Measurements from ENCODE around the gene GORAB. TPM values are rescaled to one million over a fixed set of nuclear protein-coding genes. Genes with fewer than 3 reads are reported as not detected.

GORAB gene
- total and polyA plus RNA-seq, 2 of the 4 experiments (the other 2 are of a cell fraction): 11.3 to 14.0 TPM

DNA sequence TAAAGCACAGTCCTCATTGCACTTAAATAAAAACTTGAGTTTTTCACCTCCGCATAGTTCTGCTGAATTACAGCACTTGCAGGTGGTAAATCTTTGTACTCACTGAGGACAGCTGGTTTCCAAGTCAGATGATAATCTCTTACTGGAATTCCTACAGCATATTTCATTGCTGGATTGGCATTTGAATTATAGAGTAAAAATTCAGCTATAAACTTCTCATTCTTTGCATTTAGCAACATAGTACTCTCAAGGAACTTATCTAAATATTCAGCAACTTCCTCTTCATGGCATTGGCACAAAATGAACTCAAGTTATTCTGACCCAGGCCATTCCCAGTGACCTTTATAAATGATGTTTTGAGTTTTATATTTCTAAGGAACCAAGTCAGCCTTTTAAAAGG is 23.4 kb downstream of the GORAB start:
- no peak overlapping the region for H4K8ac ChIP-seq (ENCODE audit: low read depth in 2 of 2, low read length in 2 of 2)
- H4K20me1 ChIP-seq (ENCODE audit: insufficient read depth, low read length): no peaks in the 10 kb centered on the region
- H3K56ac ChIP-seq (ENCODE audit: extremely low read depth, insufficient read depth, low read length): no peak overlapping the region
- no peak overlapping the region for H3K9ac ChIP-seq (ENCODE audit: low read depth, low read length)
- H3K18ac ChIP-seq (ENCODE audit: low read depth, low read length): no peak overlapping the region
- H2BK120ac ChIP-seq (ENCODE audit: low read depth, low read length): no peak overlapping the region
- no peak overlapping the region for H3K4me2 ChIP-seq (ENCODE audit: low read depth, low read length)
- peak overlapping the region; percentile 54; the same call in 1 of the 2 replicates for H3K27ac ChIP-seq (ENCODE audit: insufficient read depth, low read length)
- no CpG with 5 or more reads among the region's 1 CpG for WGBS, 2 experiments (ENCODE audit: extremely low coverage in 2 of 2, insufficient read length in 1 of 2)
- H3K23ac ChIP-seq (ENCODE audit: low read depth, low read length): no peak overlapping the region
- intact Hi-C loops (cut with micrococcal nuclease): no loop called here
- peaks cover 15% of the 10 kb centered on the region for H3K36me3 ChIP-seq (ENCODE audit: control insufficient read depth, insufficient read depth, low read length)
- ChIA-PET POLR2A (ENCODE audit: unreplicated experiment) (no interaction called here), CTCF (no interaction called here)
- DNase-seq (peak; percentile 28), ATAC-seq (ENCODE audit: low read depth) (peak; percentile 53)
- H4K5ac ChIP-seq (ENCODE audit: low read depth, low read length): peak overlapping the region; percentile 5; the same call in 1 of the 2 replicates
- no peak overlapping the region for H2BK20ac ChIP-seq (ENCODE audit: low read depth, low read length)
- H4K91ac ChIP-seq (ENCODE audit: insufficient read depth, low read depth, low read length): no peak overlapping the region
- dilution Hi-C loops (cut with HindIII; ENCODE audit: low sequenced_read_pairs, unreplicated experiment): no loop called here
- 0 out of 2 replicates have a peak, but pooled peaks cover 3% of the 10 kb centered on the region for H3K9me1 ChIP-seq (ENCODE audit: insufficient read depth, low read length)
- H2BK15ac ChIP-seq (ENCODE audit: low read depth, low read length): no peak overlapping the region
- H2AK9ac ChIP-seq (replicated peaks; ENCODE audit: low read depth, low read length, poor library complexity): no peak overlapping the region
- peaks cover 3 to 13% of the 10 kb centered on the region in 2 experiments for H3K79me1 ChIP-seq (ENCODE audit: low read depth in 1 of 2, low read length in 2 of 2)
- no peak for TF ChIP-seq MAZ (IDR thresholded peaks at IDR 0.05; ENCODE audit: borderline replicate concordance, low read depth, low read length)
- TF ChIP-seq RAD21 (IDR thresholded peaks at IDR 0.05; ENCODE audit: low read length): no peak
- TF ChIP-seq NFE2L2 (IDR thresholded peaks at IDR 0.05; ENCODE audit: low read depth, low read length): no peak
- TF ChIP-seq RFX5 (IDR thresholded peaks at IDR 0.05; ENCODE audit: low read depth, low read length): no peak
- no peak for TF ChIP-seq BHLHE40 (IDR thresholded peaks at IDR 0.05; ENCODE audit: low read depth, low read length)
- no peak for TF ChIP-seq CHD1 (IDR thresholded peaks at IDR 0.05; ENCODE audit: low read depth, low read length)
- TF ChIP-seq ELK1 (IDR thresholded peaks at IDR 0.05; ENCODE audit: borderline replicate concordance, low read depth, low read length): no peak
- no peak for TF ChIP-seq SMC3 (IDR thresholded peaks at IDR 0.05; ENCODE audit: low read depth, low read length)
- BruUV-seq (replicated peaks): no TSS peak
- peaks cover 9% of the 10 kb centered on the region; the same call in 1 of the 2 replicates for H3K9me3 ChIP-seq (ENCODE audit: control insufficient read depth, insufficient read depth, low read length)
- no peak overlapping the region for H2AK5ac ChIP-seq (ENCODE audit: low read depth, low read length)
- peaks cover 3% of the 10 kb centered on the region; the same call in 1 of the 2 replicates for H3K4me1 ChIP-seq (ENCODE audit: control insufficient read depth, insufficient read depth, low read length)
- H3K4me3 ChIP-seq (ENCODE audit: insufficient read depth, low read depth, low read length): no peak overlapping the region
- H3K4ac ChIP-seq (ENCODE audit: low read depth, low read length): no peak overlapping the region
- H3K27me3 ChIP-seq (ENCODE audit: control insufficient read depth, insufficient read depth, low read length): no peaks in the 10 kb centered on the region
- H3K14ac ChIP-seq (replicated peaks; ENCODE audit: low read depth, low read length): no peak overlapping the region
- peak overlapping the region; percentile 30 for H2BK5ac ChIP-seq (ENCODE audit: low read depth, low read length, poor library complexity, severe bottlenecking)
- H2AFZ ChIP-seq (replicated peaks; ENCODE audit: low read length, poor library complexity): no peak overlapping the region
- in situ Hi-C loops (cut with MboI; ENCODE audit: low sequenced_read_pairs): no loop called here
